HG03097 (cell line): ENCODE data around the gene ADAM33.
A peak's percentile ranks its signal among the peaks of the same experiment; 100 is the strongest.

ENCODE experiments used
- ATAC-seq: cut with Tn5 transposase; IDR thresholded peaks from one replicate; pipeline ENCODE4 v1.9.1; 2021; ENCODE audit not compliant: unreplicated experiment, low FRiP score

Gene ADAM33

GRCh38 chr20:3670511-3670910, 11.3 kb downstream of the ADAM33 start:
- no peak for ATAC-seq

GRCh38 chr20:3669710-3670367, 12.0 kb downstream of the ADAM33 start:
- ATAC-seq, result no peak

GRCh38 chr20:3667434-3668037, 14.3 kb downstream of the ADAM33 start:
- ATAC-seq, result no peak

- no peak for ATAC-seq
Measured at GRCh38 chr20:3663858-3664257, 18.0 kb downstream of the ADAM33 start.

- no peak for ATAC-seq
Measured at GRCh38 chr20:3663031-3663701, 18.6 kb downstream of the ADAM33 start, which contains the start of gene GFRA4. TSS of gene GFRA4 (minus strand) at chr20:3663399. CDS start at chr20:3663399, 0 bp downstream.

GRCh38 chr20:3661814-3662665, 19.8 kb downstream of the ADAM33 start:
- no peak for ATAC-seq

- no peak for ATAC-seq
Measured at GRCh38 chr20:3661060-3661813, 20.6 kb downstream of the ADAM33 start.

GRCh38 chr20:3660262-3661059, 21.3 kb downstream of the ADAM33 start:
- ATAC-seq, result no peak

- no peak for ATAC-seq
Measured at GRCh38 chr20:3659492-3660261, 22.1 kb downstream of the ADAM33 start.

GRCh38 chr20:3658716-3659491, 22.9 kb downstream of the ADAM33 start:
- ATAC-seq, result peak; percentile 80

- no peak for ATAC-seq
Measured at GRCh38 chr20:3658019-3658715, 23.6 kb downstream of the ADAM33 start.

GRCh38 chr20:3655131-3655405, 26.7 kb downstream of the ADAM33 start:
- no peak for ATAC-seq

GRCh38 chr20:3654326-3655130, 27.3 kb downstream of the ADAM33 start:
- ATAC-seq, result no peak

GRCh38 chr20:3653921-3654320, 27.9 kb downstream of the ADAM33 start:
- no peak for ATAC-seq

- no peak for ATAC-seq
Measured at GRCh38 chr20:3652676-3653596, 28.9 kb downstream of the ADAM33 start.

GRCh38 chr20:3652221-3652620, 29.6 kb downstream of the ADAM33 start:
- ATAC-seq, result no peak
